Glomerular endothelial cell (primary cell): ENCODE measurements around the gene MED28. TPM values are rescaled to one million over a fixed set of nuclear protein-coding genes. Genes with fewer than 3 reads are reported as not detected.

Source experiments
- DNase-seq: peaks from one replicate; pipeline ENCODE4 v3.0.0-alpha.2; 2011; ENCODE audit warnings: low read depth, low spot score; ENCODE audit errors: extremely low read depth
- total RNA-seq: library from RNA; depleted of rRNA; stranded (reverse); fragments of >200 nt; gene quantifications from 2 replicates; pipeline ENCODE4 v1.2.3, GENCODE V29; 2015

The MED28 gene
- total RNA-seq, 1 donor from 2014 or later: 9.3 TPM

- DNase-seq: no peak
These were observed 50.3 kb downstream of the MED28 start for GRCh38 chr4:17664755-17665154.

GRCh38 chr4:17665346-17665745 is 50.9 kb downstream of the MED28 start:
- no peak for DNase-seq

- DNase-seq: no peak
These were observed 51.4 kb downstream of the MED28 start for GRCh38 chr4:17665852-17666251.

GRCh38 chr4:17667253-17667652 is 52.8 kb downstream of the MED28 start:
- DNase-seq: no peak

GRCh38 chr4:17667653-17668201 is 53.3 kb downstream of the MED28 start:
- no peak for DNase-seq

GRCh38 chr4:17670423-17670822 is 56.0 kb downstream of the MED28 start:
- DNase-seq: no peak

- no peak for DNase-seq
These were observed 66.3 kb downstream of the MED28 start for GRCh38 chr4:17680559-17681280.

- no peak for DNase-seq
These were observed 67.1 kb downstream of the MED28 start for GRCh38 chr4:17681281-17682221.

- no peak for DNase-seq
These were observed 67.8 kb downstream of the MED28 start for GRCh38 chr4:17682222-17682566.

Other genes starting within 250 kb of the MED28 start
- 10.0 and 23.7 TPM in 2 replicates for gene QDPR, start 102.6 kb upstream of the MED28 start, total RNA-seq
- gene CLRN2, start 99.5 kb upstream of the MED28 start, total RNA-seq: not detected in 2 replicates
- gene LAP3, start 37.4 kb upstream of the MED28 start, total RNA-seq: 134 and 268 TPM in 2 replicates
- gene FAM184B, start 167.0 kb downstream of the MED28 start, total RNA-seq: not detected in 2 replicates
- 12.1 and 26.0 TPM in 2 replicates for gene DCAF16, start 196.1 kb downstream of the MED28 start, total RNA-seq
- gene NCAPG, start 196.3 kb downstream of the MED28 start, total RNA-seq: 7.3 and 10.0 TPM in 2 replicates